Glomerular visceral epithelial cell (primary cell): ENCODE measurements around the gene ZBTB21.
"Not testable (repeated sequence)": the region's sequence is repeated elsewhere in the genome, so short reads cannot be mapped to it uniquely, and the experiment has no call there.

ENCODE experiments used
- DNase-seq: peaks from one replicate; pipeline ENCODE4 v3.0.0-alpha.2; 2016; ENCODE audit errors: extremely low spot score

Gene ZBTB21

GRCh38 chr21:41952568-41953248 is 57.5 kb downstream of the ZBTB21 start:
- DNase-seq = no peak

DNA sequence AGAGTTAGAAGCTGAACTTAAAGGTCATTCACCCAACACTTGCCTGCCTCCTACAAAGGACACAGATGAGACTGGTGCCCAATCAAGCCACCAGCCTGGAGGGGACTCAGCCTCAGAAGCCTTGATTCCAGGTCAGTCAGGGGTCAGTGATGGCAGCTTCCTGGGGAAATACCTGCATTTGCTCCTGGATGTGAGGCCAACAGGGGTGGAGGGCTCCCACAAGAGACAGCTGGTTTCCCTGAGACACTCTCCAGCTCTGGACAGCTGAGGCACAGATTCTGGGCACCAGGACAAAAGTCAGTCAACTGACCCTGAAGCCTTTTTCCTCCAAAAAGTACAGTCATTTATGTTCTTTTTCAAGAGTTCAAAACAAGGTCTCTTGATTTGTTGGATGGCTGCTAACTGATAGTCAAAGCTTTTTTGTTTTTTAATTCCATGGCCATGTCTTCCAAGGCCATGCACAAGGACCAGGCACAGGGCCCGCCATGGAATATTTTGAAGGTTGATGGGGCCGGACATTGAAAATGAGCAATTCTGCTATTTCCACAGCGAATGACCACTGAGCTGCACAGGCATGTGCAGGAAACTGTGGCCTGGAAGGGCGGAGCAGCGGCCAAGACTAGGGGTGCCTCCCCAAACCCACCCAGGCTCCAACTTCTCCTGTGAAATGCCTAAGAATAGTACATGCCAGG is 58.1 kb downstream of the ZBTB21 start:
- DNase-seq = no peak

DNA sequence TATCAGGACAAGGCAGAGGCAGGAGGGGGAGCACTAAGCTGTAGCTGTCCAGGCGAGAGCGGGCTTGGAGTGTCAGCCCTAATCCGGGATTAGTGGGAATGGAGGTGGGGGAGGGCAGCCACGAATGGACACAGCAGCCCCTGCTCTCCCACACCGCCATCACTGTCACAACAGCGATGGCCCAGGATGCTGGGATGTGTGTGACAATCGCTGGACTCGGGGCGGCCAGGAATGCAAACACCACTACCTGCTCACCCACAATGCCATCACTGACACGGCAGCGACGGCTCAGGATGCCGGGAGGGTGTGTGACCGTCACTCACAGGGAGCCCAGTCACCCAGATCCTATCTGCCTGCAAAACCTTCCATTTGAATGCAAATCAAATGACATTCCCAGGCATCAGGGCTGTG is 59.2 kb downstream of the ZBTB21 start:
- no peak for DNase-seq

DNA sequence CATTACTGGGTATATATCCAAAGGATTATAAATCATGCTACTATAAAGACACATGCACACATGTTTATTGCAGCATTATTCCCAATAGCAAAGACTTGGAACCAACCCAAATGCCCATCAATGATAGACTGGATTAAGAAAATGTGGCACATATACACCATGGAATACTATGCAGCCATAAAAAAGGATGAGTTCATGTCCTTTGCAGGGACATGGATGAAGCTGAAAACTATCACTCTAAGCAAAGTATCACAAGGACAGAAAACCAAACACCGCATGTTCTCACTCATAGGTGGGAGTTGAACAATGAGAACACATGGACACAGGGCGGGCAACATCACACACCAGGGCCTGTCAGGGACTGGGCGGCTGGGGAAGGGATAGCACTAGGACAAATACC is 60.5 kb downstream of the ZBTB21 start:
- DNase-seq = not testable (repeated sequence)

DNA sequence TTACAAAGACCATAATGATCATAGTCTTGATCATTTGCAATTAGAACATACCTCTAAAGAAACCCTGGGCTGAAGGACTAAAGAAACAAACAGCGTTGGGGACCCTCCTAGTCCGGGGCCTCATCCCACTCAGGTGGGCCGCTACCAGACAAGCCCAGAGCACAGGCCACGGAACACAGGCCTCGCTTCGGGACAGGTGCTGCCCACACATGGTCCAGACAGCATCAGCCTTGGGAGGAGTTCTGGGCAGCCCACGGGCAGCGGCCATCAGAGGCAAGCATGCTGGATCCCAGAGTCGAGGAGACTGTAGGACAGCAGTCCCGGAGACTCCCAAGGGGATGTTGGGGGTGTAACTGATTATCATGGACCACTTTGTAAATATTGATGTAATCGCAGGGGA is 61.3 kb downstream of the ZBTB21 start:
- no peak for DNase-seq

- DNase-seq = peak; percentile 56
These were observed 61.9 kb downstream of the ZBTB21 start for GRCh38 chr21:41948078-41948895.

DNA sequence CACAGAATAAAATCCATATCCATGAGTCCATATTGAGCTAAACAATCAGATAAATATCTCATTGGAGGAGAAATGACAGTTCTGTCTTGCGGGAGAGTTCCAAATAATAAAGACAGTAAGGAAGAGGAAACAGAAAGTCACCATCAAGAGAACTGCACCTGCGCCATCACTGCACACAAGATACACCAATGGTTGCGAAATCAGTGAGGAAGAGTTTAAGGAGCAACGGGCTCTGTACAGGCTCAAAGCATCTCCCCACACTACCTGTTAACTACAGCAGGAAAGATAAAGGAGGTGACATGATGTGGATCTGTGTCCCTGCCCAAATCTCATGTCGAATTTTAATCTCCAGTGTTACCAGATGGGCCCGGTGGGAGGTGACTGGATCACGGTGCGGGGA is 64.2 kb downstream of the ZBTB21 start:
- no peak for DNase-seq

DNA sequence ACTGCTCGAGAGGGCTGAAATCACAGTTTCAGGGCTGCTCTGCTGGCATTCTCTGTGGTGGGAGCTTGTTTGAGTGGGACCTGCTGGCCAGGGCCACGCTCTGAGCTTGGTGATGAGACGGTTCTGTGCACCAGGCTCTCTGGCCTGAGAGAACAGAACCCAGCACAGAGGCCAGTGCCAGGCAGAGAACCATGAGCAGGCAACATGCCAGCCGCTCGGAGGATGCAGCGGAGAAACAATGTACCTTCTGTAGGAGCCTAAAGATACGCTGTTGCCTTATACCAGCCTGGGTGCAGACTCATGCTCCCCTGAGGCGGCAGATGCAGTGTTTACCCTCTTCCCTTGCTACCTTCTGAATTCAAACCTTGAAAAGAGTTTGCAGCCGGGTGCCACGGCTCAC is 66.3 kb downstream of the ZBTB21 start:
- DNase-seq = no peak

DNA sequence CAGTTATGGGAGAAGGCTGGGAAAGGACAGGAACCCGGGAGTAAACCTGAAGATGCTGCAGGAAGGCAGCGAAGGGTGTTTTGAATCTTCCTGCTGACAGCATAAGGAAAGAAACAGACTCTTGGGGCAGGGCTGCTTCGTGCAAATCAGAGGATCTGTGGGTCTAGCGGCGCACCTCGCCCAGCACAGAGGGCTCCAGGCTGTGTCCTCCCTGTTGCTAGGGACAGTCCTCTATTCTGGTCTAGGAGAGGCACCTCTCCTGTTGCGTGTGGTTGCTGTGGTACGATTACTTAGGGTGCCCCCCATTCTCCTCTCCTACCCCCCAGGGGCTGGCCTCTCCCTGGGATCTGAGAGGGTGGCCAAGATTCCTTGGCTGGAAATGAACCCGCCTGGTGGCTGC is 67.7 kb downstream of the ZBTB21 start:
- DNase-seq = no peak

- no peak for DNase-seq
These were observed 68.2 kb downstream of the ZBTB21 start for GRCh38 chr21:41941941-41942340.

- DNase-seq = no peak
These were observed 69.7 kb downstream of the ZBTB21 start for GRCh38 chr21:41940431-41940830.

DNA sequence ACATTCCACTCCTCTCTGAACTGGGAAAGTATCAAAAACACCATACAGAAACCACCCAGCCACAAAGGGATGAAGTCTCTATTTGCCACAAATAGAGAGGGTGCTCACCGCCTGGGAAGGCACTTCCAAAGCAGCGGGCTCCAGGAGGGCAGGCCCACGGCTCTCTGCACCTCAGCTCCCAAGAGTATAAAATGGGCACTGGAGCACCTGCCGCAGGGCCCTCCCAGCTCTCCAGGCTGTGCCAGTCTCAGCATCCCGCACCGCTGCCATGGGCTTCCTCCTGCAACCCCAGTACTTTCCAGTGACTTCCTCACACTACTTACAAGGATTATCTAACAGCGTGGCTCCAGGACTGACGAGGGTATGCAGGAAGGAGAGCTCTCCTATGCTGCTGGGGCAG is 70.8 kb downstream of the ZBTB21 start:
- DNase-seq = no peak
